Fibroblast of skin of abdomen (primary cell): Measurements from ENCODE around the gene PKP1.
A peak's percentile ranks its signal among the peaks of the same experiment; 100 is the strongest.

Source experiments
- DNase-seq: peaks from one replicate; pipeline ENCODE4 v3.0.0-alpha.2; 2013

PKP1 gene

GRCh38 chr1:201260648-201261311 lies 22.5 kb upstream of the PKP1 start:
- DNase-seq, result no peak

GRCh38 chr1:201261771-201262547 lies 21.3 kb upstream of the PKP1 start:
- peak; percentile 15 for DNase-seq

- no peak for DNase-seq
These were observed 20.2 kb upstream of the PKP1 start for GRCh38 chr1:201262963-201263608.

GRCh38 chr1:201264072-201264471 lies 19.2 kb upstream of the PKP1 start:
- DNase-seq, result no peak

- no peak for DNase-seq
These were observed 18.8 kb upstream of the PKP1 start for GRCh38 chr1:201264554-201264953.

GRCh38 chr1:201265756-201266155 lies 17.6 kb upstream of the PKP1 start:
- peak; percentile 37 for DNase-seq

GRCh38 chr1:201266276-201266675 lies 17.0 kb upstream of the PKP1 start:
- no peak for DNase-seq

GRCh38 chr1:201266774-201267173 lies 16.5 kb upstream of the PKP1 start:
- peak; percentile 94 for DNase-seq

- DNase-seq, result peak; percentile 85
These were observed 15.7 kb upstream of the PKP1 start for GRCh38 chr1:201267481-201268229.

GRCh38 chr1:201268604-201269151 lies 14.6 kb upstream of the PKP1 start:
- DNase-seq, result peak; percentile 89

- no peak for DNase-seq
These were observed 14.0 kb upstream of the PKP1 start for GRCh38 chr1:201269281-201269680.

- DNase-seq, result no peak
These were observed 13.4 kb upstream of the PKP1 start for GRCh38 chr1:201269900-201270410.

GRCh38 chr1:201270616-201271390 lies 12.5 kb upstream of the PKP1 start:
- DNase-seq, result no peak

GRCh38 chr1:201272799-201273198 lies 10.5 kb upstream of the PKP1 start:
- no peak for DNase-seq

- DNase-seq, result no peak
These were observed 8.6 kb upstream of the PKP1 start for GRCh38 chr1:201274616-201275252.

- DNase-seq, result peak; percentile 16
These were observed 8.0 kb upstream of the PKP1 start for GRCh38 chr1:201275253-201275666.

- DNase-seq, result no peak
These were observed 6.4 kb upstream of the PKP1 start for GRCh38 chr1:201276891-201277290.

- no peak for DNase-seq
These were observed 5.9 kb upstream of the PKP1 start for GRCh38 chr1:201277441-201277840.

GRCh38 chr1:201279313-201279712 lies 4.0 kb upstream of the PKP1 start:
- no peak for DNase-seq

GRCh38 chr1:201280884-201281283 lies 2.4 kb upstream of the PKP1 start:
- DNase-seq, result no peak

- no peak for DNase-seq
These were observed 1.7 kb upstream of the PKP1 start for GRCh38 chr1:201281573-201281972.
